Astrocyte (in vitro differentiated cells and primary cell): ENCODE measurements around the gene RAB11FIP3. TPM values are rescaled to one million over a fixed set of nuclear protein-coding genes. Genes with fewer than 3 reads are reported as not detected.
A peak's percentile ranks its signal among the peaks of the same experiment; 100 is the strongest.

Experiments used
- DNase-seq: peaks from one replicate; pipeline ENCODE4 v3.0.0-alpha.2; 2010; ENCODE audit warnings: low read depth
- FAIRE-seq: peaks from 2 replicates; lab custom pipeline; 2011; peaks lifted over from hg19 to GRCh38; lab: Jason Lieb, UNC
- H2AFZ ChIP-seq: 2 replicates; pipeline ENCODE4 v1.6.0; 2012; ENCODE audit warnings: low read depth, low read length, inconsistent platforms
- H3K27ac ChIP-seq: 2 replicates; pipeline ENCODE4 v1.5.1; 2011; ENCODE audit warnings: low read depth, low read length, inconsistent platforms
- H3K27me3 ChIP-seq: 2 replicates; pipeline ENCODE4 v1.6.0; 2011; ENCODE audit warnings: low read length, inconsistent platforms; ENCODE audit not compliant: insufficient read depth
- H3K36me3 ChIP-seq: 2 replicates; pipeline ENCODE4 v1.5.1; 2011; ENCODE audit warnings: low read length, inconsistent platforms; ENCODE audit not compliant: insufficient read depth
- H3K4me1 ChIP-seq: 2 replicates; pipeline ENCODE4 v1.5.1; 2011; ENCODE audit warnings: low read length, inconsistent platforms; ENCODE audit not compliant: insufficient read depth
- H3K4me2 ChIP-seq: 2 replicates; pipeline ENCODE4 v1.6.0; 2012; ENCODE audit warnings: low read length, inconsistent platforms
- H3K4me3 ChIP-seq: 2 replicates; pipeline ENCODE4 v1.5.1; 2011; ENCODE audit warnings: low read depth, mild to moderate bottlenecking, low read length, inconsistent platforms; ENCODE audit not compliant: insufficient read depth
- H3K79me2 ChIP-seq: 2 replicates; pipeline ENCODE4 v1.6.0; 2012; ENCODE audit warnings: mild to moderate bottlenecking, low read length, inconsistent platforms; ENCODE audit not compliant: insufficient read depth
- H3K9ac ChIP-seq: 2 replicates; pipeline ENCODE4 v1.6.0; 2012; ENCODE audit warnings: mild to moderate bottlenecking, low read length, inconsistent platforms
- H3K9me3 ChIP-seq: 2 replicates; pipeline ENCODE4 v1.5.1; 2012; ENCODE audit warnings: low read depth, mild to moderate bottlenecking, low read length, inconsistent platforms; ENCODE audit not compliant: insufficient read depth
- H4K20me1 ChIP-seq: 2 replicates; pipeline ENCODE4 v1.6.0; 2012; ENCODE audit warnings: low read length, inconsistent platforms; ENCODE audit not compliant: insufficient read depth
- H3K27ac Mint-ChIP-seq: one replicate; pipeline ENCODE4 v1.8.0; 2021; ENCODE audit warnings: mild to moderate bottlenecking, mixed read lengths; ENCODE audit not compliant: unreplicated experiment
- H3K27me3 Mint-ChIP-seq: one replicate; pipeline ENCODE4 v1.8.0; 2021; ENCODE audit warnings: low read depth, mixed read lengths; ENCODE audit not compliant: unreplicated experiment
- H3K36me3 Mint-ChIP-seq: one replicate; pipeline ENCODE4 v1.8.0; 2021; ENCODE audit warnings: low read depth, mixed read lengths; ENCODE audit not compliant: unreplicated experiment
- H3K4me1 Mint-ChIP-seq: one replicate; pipeline ENCODE4 v1.8.0; 2021; ENCODE audit warnings: low read depth, mixed read lengths; ENCODE audit not compliant: unreplicated experiment
- H3K4me3 Mint-ChIP-seq: one replicate; pipeline ENCODE4 v1.8.0; 2021; ENCODE audit warnings: mild to moderate bottlenecking, moderate library complexity, mixed read lengths; ENCODE audit not compliant: unreplicated experiment
- H3K9me3 Mint-ChIP-seq: one replicate; pipeline ENCODE4 v1.8.0; 2021; ENCODE audit warnings: mild to moderate bottlenecking, mixed read lengths; ENCODE audit not compliant: unreplicated experiment
- CTCF ChIP-seq: IDR thresholded peaks from 2 replicates; pipeline ENCODE4 v1.5.1; 2011; ENCODE audit warnings: low read depth, mild to moderate bottlenecking, inconsistent platforms, low read length, moderate library complexity; ENCODE audit not compliant: insufficient read depth
- EZH2 ChIP-seq: IDR thresholded peaks from 2 replicates; pipeline ENCODE4 v1.6.1; 2012; ENCODE audit warnings: mild to moderate bottlenecking, low read length, inconsistent platforms; ENCODE audit not compliant: insufficient read depth
- total RNA-seq: library from RNA; stranded (reverse); gene quantifications from 2 replicates; pipeline ENCODE4 v1.2.1, GENCODE V29; 2021

The RAB11FIP3 gene
- total RNA-seq, 1 donor from 2014 or later = 21.2 TPM

DNA sequence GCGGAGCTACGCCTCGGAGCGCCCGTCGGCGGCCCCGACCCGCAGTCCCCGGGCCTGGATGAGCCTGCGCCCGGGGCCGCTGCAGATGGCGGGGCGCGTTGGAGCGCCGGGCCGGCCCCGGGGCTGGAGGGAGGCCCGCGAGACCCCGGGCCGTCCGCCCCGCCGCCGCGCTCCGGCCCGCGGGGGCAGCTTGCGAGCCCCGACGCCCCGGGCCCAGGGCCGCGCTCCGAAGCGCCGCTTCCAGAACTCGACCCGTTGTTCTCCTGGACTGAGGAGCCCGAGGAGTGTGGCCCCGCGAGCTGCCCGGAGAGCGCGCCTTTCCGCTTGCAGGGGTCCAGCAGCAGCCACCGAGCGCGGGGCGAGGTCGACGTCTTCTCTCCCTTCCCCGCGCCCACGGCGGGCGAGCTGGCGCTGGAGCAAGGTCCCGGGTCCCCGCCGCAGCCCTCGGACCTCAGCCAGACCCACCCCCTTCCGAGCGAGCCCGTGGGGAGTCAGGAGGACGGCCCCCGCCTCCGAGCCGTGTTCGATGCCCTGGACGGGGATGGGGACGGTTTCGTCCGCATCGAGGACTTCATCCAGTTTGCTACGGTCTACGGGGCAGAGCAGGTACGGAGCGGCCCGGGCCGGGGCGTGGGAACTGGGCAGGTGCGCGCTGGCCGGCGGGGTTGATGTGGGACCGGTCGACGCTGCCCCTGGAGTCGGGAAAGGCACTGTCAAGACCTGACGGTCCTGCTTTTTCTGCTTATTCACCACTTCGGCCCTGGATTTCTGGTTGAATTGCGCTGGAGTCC, 861 bp downstream of the RAB11FIP3 start:
- H3K4me3 Mint-ChIP-seq = peak overlapping the region; percentile 86
- Histone ChIP-seq H3K4me3 (peak overlapping the region; percentile 71), H3K27me3 (no peaks in the 10 kb centered on the region), H3K36me3 (no peaks in the 10 kb centered on the region), H2AFZ (no peak overlapping the region), H3K9ac (peak overlapping the region; percentile 72), H3K4me2 (peak overlapping the region; percentile 96), H4K20me1 (peaks cover 46% of the 10 kb centered on the region), H3K9me3 (no peaks in the 10 kb centered on the region), H3K4me1 (peaks cover 25% of the 10 kb centered on the region), H3K79me2 (peaks cover 50% of the 10 kb centered on the region), H3K27ac (no peak overlapping the region)
- peak overlapping the region; percentile 41 for H3K27ac Mint-ChIP-seq
- no peak for FAIRE-seq
- DNase-seq = no peak
- no peaks in the 10 kb centered on the region for H3K9me3 Mint-ChIP-seq
- peaks cover 7% of the 10 kb centered on the region for H3K36me3 Mint-ChIP-seq
- H3K4me1 Mint-ChIP-seq = peaks cover 16% of the 10 kb centered on the region
- peaks cover 10% of the 10 kb centered on the region for H3K27me3 Mint-ChIP-seq
- TF ChIP-seq CTCF = no peak
- no peak for TF ChIP-seq EZH2

DNA sequence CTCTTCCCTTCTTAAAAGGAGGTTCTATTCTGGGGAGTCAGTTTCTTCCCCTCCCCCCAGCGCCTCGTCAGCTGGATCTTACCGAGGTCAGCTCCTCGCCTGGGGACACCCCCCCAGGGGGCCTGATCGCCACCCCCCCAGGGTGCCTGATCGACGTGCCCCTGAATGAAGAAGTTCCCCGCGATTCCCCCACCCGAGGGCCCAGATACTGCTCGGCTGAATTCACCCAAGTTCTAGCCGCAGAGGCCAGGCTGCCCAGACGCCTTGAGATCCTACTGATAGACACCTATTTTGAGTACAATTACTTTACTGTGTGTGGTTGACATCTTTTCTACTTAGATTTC, 1.4 kb downstream of the RAB11FIP3 start:
- peaks cover 16% of the 10 kb centered on the region for H3K4me1 Mint-ChIP-seq
- Histone ChIP-seq H3K27me3 (no peaks in the 10 kb centered on the region), H3K79me2 (peaks cover 52% of the 10 kb centered on the region), H3K4me1 (peaks cover 25% of the 10 kb centered on the region), H3K27ac (no peak overlapping the region), H3K9me3 (no peaks in the 10 kb centered on the region), H3K36me3 (no peaks in the 10 kb centered on the region), H4K20me1 (peaks cover 46% of the 10 kb centered on the region), H3K4me2 (peak overlapping the region; percentile 96), H3K9ac (peak overlapping the region; percentile 72), H2AFZ (no peak overlapping the region), H3K4me3 (peak overlapping the region; percentile 71)
- H3K9me3 Mint-ChIP-seq = no peaks in the 10 kb centered on the region
- no peak for TF ChIP-seq EZH2
- no peak for TF ChIP-seq CTCF
- FAIRE-seq (no peak), DNase-seq (no peak)
- H3K36me3 Mint-ChIP-seq = peaks cover 7% of the 10 kb centered on the region
- H3K4me3 Mint-ChIP-seq = peak overlapping the region; percentile 86
- peak overlapping the region; percentile 41 for H3K27ac Mint-ChIP-seq
- peaks cover 10% of the 10 kb centered on the region for H3K27me3 Mint-ChIP-seq

GRCh38 chr16:427250-427649, 1.8 kb downstream of the RAB11FIP3 start:
- Mint-ChIP-seq H3K4me3 (peak overlapping the region; percentile 86), H3K27me3 (peaks cover 10% of the 10 kb centered on the region), H3K9me3 (no peaks in the 10 kb centered on the region), H3K36me3 (peaks cover 7% of the 10 kb centered on the region), H3K4me1 (peaks cover 16% of the 10 kb centered on the region), H3K27ac (peak overlapping the region; percentile 13)
- Histone ChIP-seq H2AFZ (no peak overlapping the region), H3K9ac (peak overlapping the region; percentile 72), H3K27ac (no peak overlapping the region), H3K4me3 (peak overlapping the region; percentile 71), H3K9me3 (no peaks in the 10 kb centered on the region), H3K27me3 (no peaks in the 10 kb centered on the region), H3K4me1 (peaks cover 25% of the 10 kb centered on the region), H3K4me2 (peak overlapping the region; percentile 96), H3K36me3 (no peaks in the 10 kb centered on the region), H3K79me2 (peaks cover 52% of the 10 kb centered on the region), H4K20me1 (peaks cover 46% of the 10 kb centered on the region)
- TF ChIP-seq CTCF (no peak), EZH2 (no peak)
- FAIRE-seq (no peak), DNase-seq (no peak)
